Hepatocyte (in vitro differentiated cells): Measurements from ENCODE around the gene CPT1B. TPM values are rescaled to one million over a fixed set of nuclear protein-coding genes. Genes with fewer than 3 reads are reported as not detected.

Source experiments
- DNase-seq: peaks from one replicate; pipeline ENCODE4 v3.0.0-alpha.2; 2016; ENCODE audit warnings: low spot score
- H2AFZ ChIP-seq: fragments of 200-600 bp; sonication (generic); 2 replicates; pipeline ENCODE4 v1.6.0; 2016; ENCODE audit warnings: antibody characterized with exemption, mild to moderate bottlenecking
- H3K27ac ChIP-seq: fragments of 200-600 bp; sonication (generic); 2 replicates; pipeline ENCODE4 v1.5.1; 2016; ENCODE audit warnings: mild to moderate bottlenecking
- H3K27me3 ChIP-seq: fragments of 200-600 bp; sonication (generic); 2 replicates; pipeline ENCODE4 v1.6.1; 2016
- H3K36me3 ChIP-seq: fragments of 200-600 bp; sonication (generic); replicated peaks from 2 replicates; pipeline ENCODE4 v1.5.1; 2016; ENCODE audit warnings: low read depth; ENCODE audit not compliant: insufficient read depth
- H3K4me1 ChIP-seq: fragments of 200-600 bp; sonication (generic); 2 replicates; pipeline ENCODE4 v1.5.1; 2016; ENCODE audit warnings: mild to moderate bottlenecking, moderate library complexity; ENCODE audit not compliant: insufficient read depth
- H3K4me2 ChIP-seq: fragments of 200-600 bp; sonication (generic); 2 replicates; pipeline ENCODE4 v1.6.0; 2016
- H3K4me3 ChIP-seq: fragments of 200-600 bp; sonication (generic); 2 replicates; pipeline ENCODE4 v1.5.1; 2016; ENCODE audit warnings: mild to moderate bottlenecking
- H3K79me2 ChIP-seq: fragments of 200-600 bp; sonication (generic); 2 replicates; pipeline ENCODE4 v1.6.0; 2017; ENCODE audit warnings: mild to moderate bottlenecking
- H3K9me2 ChIP-seq: fragments of 200-600 bp; sonication (generic); replicated peaks from 2 replicates; pipeline ENCODE4 v1.6.0; 2017; ENCODE audit warnings: mild to moderate bottlenecking; ENCODE audit not compliant: insufficient read depth
- H3K9me3 ChIP-seq: fragments of 200-600 bp; sonication (generic); 2 replicates; pipeline ENCODE4 v1.5.1; 2016; ENCODE audit warnings: low read depth, mild to moderate bottlenecking
- H4K20me1 ChIP-seq: fragments of 200-600 bp; sonication (generic); 2 replicates; pipeline ENCODE4 v1.6.0; 2016; ENCODE audit warnings: mild to moderate bottlenecking; ENCODE audit not compliant: insufficient read depth, poor library complexity, severe bottlenecking
- CTCF ChIP-seq: fragments of 200-600 bp; sonication (generic); IDR thresholded peaks from 2 replicates; pipeline ENCODE4 v1.5.1; 2016; ENCODE audit warnings: antibody characterized with exemption, mild to moderate bottlenecking; ENCODE audit not compliant: poor library complexity
- EZH2 ChIP-seq: fragments of 200-600 bp; sonication (generic); IDR thresholded peaks from 2 replicates; pipeline ENCODE4 v1.6.1; 2016; ENCODE audit warnings: antibody characterized with exemption, mild to moderate bottlenecking, borderline replicate concordance
- EZH2phosphoT487 ChIP-seq: fragments of 200-600 bp; sonication (generic); IDR thresholded peaks from one replicate; pipeline ENCODE4 v1.6.1; 2018; ENCODE audit warnings: antibody characterized with exemption, mild to moderate bottlenecking, low read depth, moderate library complexity; ENCODE audit not compliant: unreplicated experiment, severe bottlenecking
- WGBS: methylation state at CpG from one replicate; pipeline ENCODE4 v1.1.6; 2016; ENCODE audit warnings: low lambda C conversion rate; ENCODE audit errors: missing lambda C conversion rate; 5-methylcytosine and 5-hydroxymethylcytosine counted together
- polyA plus RNA-seq: library from polyadenylated mRNA; unstranded; fragments of >200 nt; fragmentation: Nextera tagmentation; extraction: Ambion mirVana; gene quantifications from 2 replicates; pipeline ENCODE4 v1.2.1, GENCODE V29; 2016
- total RNA-seq: library from RNA; depleted of rRNA; stranded (reverse); fragments of >200 nt; gene quantifications from 2 replicates; pipeline ENCODE4 v1.2.3, GENCODE V29; 2014

The CPT1B gene
- total and polyA plus RNA-seq, 2 experiments from 2014 or later, result 27.5 to 64.0 TPM

DNA sequence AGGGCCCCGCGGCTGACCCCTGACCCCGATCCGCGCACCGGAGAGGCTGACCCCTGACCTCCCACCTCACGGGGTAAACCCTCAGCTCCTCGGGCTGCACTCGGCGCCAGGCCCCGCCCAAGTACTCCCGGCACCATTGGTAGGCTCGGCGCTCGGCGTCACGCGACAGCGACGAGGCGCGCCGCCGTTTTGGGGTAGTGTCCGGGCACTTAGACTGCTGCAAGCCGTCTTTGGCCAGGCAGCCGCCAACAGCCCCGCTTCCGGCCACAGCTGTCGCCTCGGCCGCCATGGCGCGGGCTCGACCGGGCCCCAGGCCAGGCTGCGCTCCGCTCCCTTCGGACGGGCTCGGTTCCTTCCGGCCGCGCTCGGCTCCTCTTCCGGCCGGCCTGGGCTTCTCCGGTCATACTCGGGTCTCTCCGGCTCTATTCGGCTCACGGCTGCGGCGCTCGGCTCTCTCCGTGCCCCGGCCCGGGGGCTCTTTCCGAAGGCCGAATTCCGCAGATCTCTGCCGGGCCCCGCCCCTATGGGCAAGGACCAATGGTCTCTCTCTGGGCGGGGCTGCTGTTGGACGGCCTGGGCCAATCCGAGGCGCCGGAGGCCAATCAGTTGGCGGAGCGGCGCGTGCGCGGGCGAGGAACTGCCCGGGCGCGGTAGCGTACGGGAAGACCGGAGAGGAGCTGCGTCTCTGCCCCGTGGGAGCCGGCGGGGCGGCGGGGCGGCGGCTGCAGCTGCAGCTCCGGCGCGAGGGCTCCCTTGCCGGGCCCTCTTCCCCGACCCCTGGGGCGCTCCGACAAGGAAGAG is 4.5 kb upstream of the CPT1B start, which contains the start of gene CHKB:
Gene CHKB, minus strand, starts transcription at position 357 of the 801 bp plus-strand sequence. Its CDS starts 68 bp downstream, at position 289.
- DNase-seq, result peak; percentile 99
- Histone ChIP-seq H3K4me3 (peak within 1 kb of the TSS; percentile 32), H3K79me2 (peaks cover 18% of the 10 kb centered on the region), H4K20me1 (no peaks in the 10 kb centered on the region), H3K4me2 (peak within 1 kb of the TSS; percentile 92), H3K27me3 (no peaks in the 10 kb centered on the region), H2AFZ (peak within 1 kb of the TSS; percentile 39), H3K9me2 (no peaks in the 10 kb centered on the region), H3K4me1 (peaks cover 13% of the 10 kb centered on the region), H3K9me3 (no peaks in the 10 kb centered on the region), H3K27ac (peak within 1 kb of the TSS; percentile 93), H3K36me3 (no peaks in the 10 kb centered on the region)
- TF ChIP-seq EZH2, result no peak
- TF ChIP-seq EZH2phosphoT487, result no peak
- no peak for TF ChIP-seq CTCF
- WGBS, result under 1% methylated on average over 79 of the region's 96 CpGs

DNA sequence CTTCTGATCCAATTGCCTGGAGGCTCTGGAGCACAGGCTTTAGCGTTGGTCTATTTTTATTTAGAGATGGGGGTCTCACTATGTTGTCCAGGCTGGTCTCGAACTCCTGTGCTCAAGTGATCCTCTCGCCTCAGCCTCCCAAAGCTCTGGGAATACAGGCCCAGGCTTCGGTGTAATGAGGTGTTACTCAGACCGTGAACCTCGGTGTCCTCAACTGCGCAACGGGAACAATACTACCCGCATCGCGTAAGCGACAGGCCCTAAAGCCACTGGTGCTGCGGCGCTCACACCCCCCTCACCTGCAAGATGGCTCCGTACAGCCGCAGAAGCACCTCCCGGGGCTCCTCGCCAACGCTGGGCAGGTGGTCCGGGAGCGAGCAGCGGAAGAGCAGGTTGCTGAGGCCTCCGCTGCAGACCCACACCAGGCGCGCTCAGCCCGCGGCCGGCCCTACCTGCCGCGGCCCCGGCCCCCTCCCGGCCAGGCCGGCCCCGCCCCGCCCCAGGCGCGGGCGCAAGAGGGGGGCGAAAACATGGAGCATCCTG is 3.8 kb upstream of the CPT1B start:
- WGBS, result 8% methylated on average over 27 of the region's 39 CpGs
- Histone ChIP-seq H3K4me3 (peak overlapping the region; percentile 23), H2AFZ (peak overlapping the region; percentile 39), H3K9me2 (no peaks in the 10 kb centered on the region), H3K27ac (peak overlapping the region; percentile 93), H3K4me1 (peaks cover 13% of the 10 kb centered on the region), H3K36me3 (no peaks in the 10 kb centered on the region), H3K79me2 (peaks cover 18% of the 10 kb centered on the region), H3K27me3 (no peaks in the 10 kb centered on the region), H3K9me3 (no peaks in the 10 kb centered on the region), H3K4me2 (peak overlapping the region; percentile 92), H4K20me1 (no peaks in the 10 kb centered on the region)
- DNase-seq, result no peak
- TF ChIP-seq EZH2, result no peak
- no peak for TF ChIP-seq CTCF
- no peak for TF ChIP-seq EZH2phosphoT487

- peak overlapping the region; percentile 93 for H3K27ac ChIP-seq
- peak overlapping the region; percentile 23 for H3K4me3 ChIP-seq
- DNase-seq, result no peak
- H3K79me2 ChIP-seq, result peaks cover 18% of the 10 kb centered on the region
- no peaks in the 10 kb centered on the region for H3K9me3 ChIP-seq
- no peaks in the 10 kb centered on the region for H3K36me3 ChIP-seq
- H3K27me3 ChIP-seq, result no peaks in the 10 kb centered on the region
- 96% methylated on average over 17 of the region's 22 CpGs for WGBS
- H3K9me2 ChIP-seq, result no peaks in the 10 kb centered on the region
- H4K20me1 ChIP-seq, result no peaks in the 10 kb centered on the region
- H3K4me1 ChIP-seq, result peaks cover 13% of the 10 kb centered on the region
- TF ChIP-seq EZH2 (no peak), CTCF (no peak), EZH2phosphoT487 (no peak)
- H2AFZ ChIP-seq, result no peak overlapping the region
- H3K4me2 ChIP-seq, result peak overlapping the region; percentile 92
Observed at GRCh38 chr22:50581031-50581949, 3.1 kb upstream of the CPT1B start.
